Lung (tissue), 12 donors: Measurements from ENCODE around the gene BMP8A. TPM values are rescaled to one million over a fixed set of nuclear protein-coding genes. Genes with fewer than 3 reads are reported as not detected.

Experiments used
- ATAC-seq: fragments of 200-7000 bp; cut with Tn5 transposase; one replicate; pipeline ENCODE4 v1.9.1; 2020; ENCODE audit warnings: moderate number of reproducible peaks; ENCODE audit not compliant: insufficient read depth, low FRiP score
- DNase-seq, 3 donors: peaks; one replicate each; pipeline ENCODE4 v3.0.0-alpha.2; 2013 to 2017
- H3K27ac ChIP-seq, 2 donors: one replicate each; pipeline ENCODE4 v1.5.1; 2013; ENCODE audit warnings: mild to moderate bottlenecking in 2 of 2, moderate library complexity in 2 of 2, control low read depth in 1 of 2, inconsistent platforms in 1 of 2, low read depth in 1 of 2, low read length in 1 of 2
- H3K27me3 ChIP-seq, 3 donors: one replicate each; pipeline ENCODE4 v1.5.1; 2013; ENCODE audit warnings: low read length in 2 of 3; ENCODE audit not compliant: control insufficient read depth in 3 of 3, insufficient read depth in 3 of 3
- H3K36me3 ChIP-seq, 4 donors: one replicate each; pipeline ENCODE4 v1.5.1; 2013; ENCODE audit warnings: low read length in 4 of 4, mild to moderate bottlenecking in 1 of 4, moderate library complexity in 1 of 4; ENCODE audit not compliant: control insufficient read depth in 4 of 4, insufficient read depth in 4 of 4
- H3K4me1 ChIP-seq, 5 donors: one replicate each; pipeline ENCODE4 v1.5.1; 2013; ENCODE audit warnings: low read length in 5 of 5, mild to moderate bottlenecking in 2 of 5, moderate library complexity in 1 of 5; ENCODE audit not compliant: control insufficient read depth in 5 of 5, insufficient read depth in 5 of 5
- H3K4me3 ChIP-seq: one replicate; pipeline ENCODE4 v1.5.1; 2013; ENCODE audit warnings: mild to moderate bottlenecking, control low read depth, moderate library complexity
- H3K9ac ChIP-seq, 2 donors: one replicate each; pipeline ENCODE4 v1.5.1; 2013; ENCODE audit warnings: low read length in 2 of 2, control low read depth in 1 of 2; ENCODE audit not compliant: insufficient read depth in 1 of 2
- H3K9me3 ChIP-seq, 4 donors: one replicate each; pipeline ENCODE4 v1.5.1; 2013; ENCODE audit warnings: low read length in 3 of 4, mild to moderate bottlenecking in 1 of 4, moderate library complexity in 1 of 4; ENCODE audit not compliant: control insufficient read depth in 4 of 4, insufficient read depth in 3 of 4
- CTCF ChIP-seq: IDR thresholded peaks from 2 replicates; pipeline ENCODE4 v1.5.1; 2012; ENCODE audit warnings: mild to moderate bottlenecking; ENCODE audit errors: control extremely low read depth, extremely low read depth
- WGBS, 2 donors: extraction: QIAGEN DNeasy Blood & Tissue Kit; methylation state at CpG; one replicate each; pipeline ENCODE4 v1.1.7; 2013; 5-methylcytosine and 5-hydroxymethylcytosine counted together
- polyA plus RNA-seq, 2 donors: library from polyadenylated mRNA; stranded (reverse); fragments of 200-250 nt; gene quantifications; one replicate each; pipeline ENCODE4 v1.2.1, GENCODE V29; 2013
- total RNA-seq, 2 donors: library from RNA; depleted of rRNA in 1 of 2; stranded (reverse); fragments of >200 nt in 1 of 2; gene quantifications; one replicate each; pipeline ENCODE4 v1.2.1, GENCODE V29; 2014 to 2021
- donor health status: control.
- donor health status: control.
- donor health status: Bipolar disorder and iron deficiency.
- donor health status: healthy.
- donor health status: DM: yes; HTN: yes; CAD: no.

The BMP8A gene
- total and polyA plus RNA-seq, 4 donors: 0.30 to 0.68 (median 0.55) TPM; not detected in 1

- Histone ChIP-seq H3K27ac (no peak overlapping the region), H3K4me1 (peaks cover 0 to 4% (median 0%) of the 10 kb centered on the region in 5 donors), H3K9ac (no peak overlapping the region), H3K9me3 (no peaks in the 10 kb centered on the region), H3K36me3 (peaks cover 0 to 20% (median 12%) of the 10 kb centered on the region in 4 donors), H3K4me3 (no peak overlapping the region), H3K27me3 (no peaks in the 10 kb centered on the region)
- ATAC-seq: no peak
- no peak for TF ChIP-seq CTCF
- DNase-seq: no peak
- 96 to 97% methylated on average over 5 of the region's 5 CpGs for WGBS, 2 donors
Measured at GRCh38 chr1:39542924-39543323, 51.5 kb downstream of the BMP8A start.

DNA sequence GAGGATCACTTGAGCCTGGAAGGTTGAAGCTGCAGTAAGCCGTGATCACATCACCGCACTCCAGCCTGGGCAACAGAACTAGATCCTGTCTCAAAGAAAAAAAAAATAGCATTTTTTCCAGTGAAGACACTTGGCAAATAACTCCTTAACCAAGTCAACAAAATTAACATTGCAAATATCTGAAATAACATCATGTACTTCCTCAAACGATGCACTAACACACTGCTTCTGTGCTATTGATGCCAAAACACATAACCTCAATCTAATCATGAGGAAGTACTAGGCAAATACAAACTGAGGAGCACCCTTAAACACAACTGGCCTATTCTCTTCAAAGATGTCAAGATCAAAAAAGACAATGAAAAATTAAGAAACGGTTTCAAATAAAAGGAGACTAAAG, 52.9 kb downstream of the BMP8A start:
- no peak for TF ChIP-seq CTCF
- WGBS, 2 donors: 68 to 75% methylated on average over 4 of the region's 4 CpGs

DNA sequence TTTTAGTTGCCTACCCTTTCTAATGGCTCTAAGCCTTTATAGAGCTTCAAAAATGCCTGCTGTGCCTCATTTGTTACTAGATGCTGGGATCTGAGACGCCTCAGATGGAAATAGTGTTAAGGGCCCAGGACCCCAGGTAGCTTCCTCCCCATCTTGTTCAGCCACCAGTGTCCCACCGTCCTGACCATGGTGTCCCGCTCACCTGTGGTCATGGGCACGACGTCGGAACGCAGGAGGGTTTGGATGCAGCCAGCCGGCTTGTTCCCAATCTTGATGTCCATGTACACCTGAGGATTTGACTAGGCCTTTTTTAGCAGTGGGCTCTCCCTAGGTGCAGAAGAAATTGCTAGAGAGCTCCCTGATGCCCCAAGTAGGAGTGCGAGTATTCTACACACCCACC, 54.1 kb downstream of the BMP8A start:
- Histone ChIP-seq H3K4me1 (no peaks in the 10 kb centered on the region), H3K27ac (no peak overlapping the region), H3K4me3 (no peak overlapping the region), H3K9ac (no peak overlapping the region), H3K9me3 (no peaks in the 10 kb centered on the region), H3K27me3 (no peaks in the 10 kb centered on the region), H3K36me3 (peaks cover 2 to 21% (median 12%) of the 10 kb centered on the region in 4 donors)
- no peak for ATAC-seq
- TF ChIP-seq CTCF: no peak
- no peak for DNase-seq
- WGBS, 2 donors: 96 to 97% methylated on average over 9 of the region's 9 CpGs

More for the DNA sequence above, 52.9 kb downstream of the BMP8A start:
- Histone ChIP-seq H3K9ac (no peak overlapping the region), H3K36me3 (peaks cover 0 to 24% (median 12%) of the 10 kb centered on the region in 4 donors), H3K27me3 (no peaks in the 10 kb centered on the region), H3K9me3 (no peaks in the 10 kb centered on the region), H3K4me1 (peaks cover 0 to 4% (median 0%) of the 10 kb centered on the region in 5 donors), H3K27ac (no peak overlapping the region), H3K4me3 (no peak overlapping the region)
- ATAC-seq (no peak), DNase-seq (no peak)

DNA sequence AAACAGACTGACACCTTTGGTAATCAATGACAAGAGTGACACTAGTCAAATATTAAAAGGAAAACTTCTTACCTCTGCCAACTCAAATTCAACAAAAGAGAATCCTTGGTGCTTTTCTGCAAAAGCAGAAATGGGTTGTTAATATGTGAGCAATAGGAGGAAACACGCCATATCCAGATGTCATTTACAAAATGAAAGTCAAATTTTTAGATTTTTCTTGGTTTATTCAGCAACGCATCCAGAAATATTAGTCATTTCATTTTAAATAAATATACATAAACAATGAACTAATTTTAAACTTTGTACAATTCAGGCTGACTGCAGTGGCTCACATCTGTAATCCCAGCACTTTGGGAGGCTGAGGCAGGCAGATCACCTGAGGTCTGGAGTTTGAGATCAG, 62.8 kb downstream of the BMP8A start:
- no peak overlapping the region for H3K9ac ChIP-seq
- DNase-seq: no peak
- no peaks in the 10 kb centered on the region for H3K9me3 ChIP-seq
- no peaks in the 10 kb centered on the region for H3K4me1 ChIP-seq
- 90 to 92% methylated on average over 2 of the region's 2 CpGs for WGBS, 2 donors
- peaks cover 4 to 6% (median 5%) of the 10 kb centered on the region in 4 donors for H3K36me3 ChIP-seq
- no peak overlapping the region for H3K4me3 ChIP-seq
- no peak for ATAC-seq
- H3K27ac ChIP-seq: no peak overlapping the region
- H3K27me3 ChIP-seq: no peaks in the 10 kb centered on the region
- no peak for TF ChIP-seq CTCF
